Activated CD4-positive, alpha-beta T cell treated with anti-CD3 and anti-CD28 coated beads for 4 hours (primary cell): ENCODE results near the gene FCHSD2.
"Not testable (repeated sequence)": the region's sequence is repeated elsewhere in the genome, so short reads cannot be mapped to it uniquely, and the experiment has no call there.

ENCODE experiments used
- DNase-seq, 2 donors: peaks; one replicate each; pipeline ENCODE4 v3.0.0-alpha.2; 2020

The FCHSD2 gene

GRCh38 chr11:72860592-72860991 is 281.5 kb downstream of the FCHSD2 start:
- no peak for DNase-seq

- DNase-seq: no peak
These were observed 282.1 kb downstream of the FCHSD2 start for GRCh38 chr11:72860010-72860409.

DNA sequence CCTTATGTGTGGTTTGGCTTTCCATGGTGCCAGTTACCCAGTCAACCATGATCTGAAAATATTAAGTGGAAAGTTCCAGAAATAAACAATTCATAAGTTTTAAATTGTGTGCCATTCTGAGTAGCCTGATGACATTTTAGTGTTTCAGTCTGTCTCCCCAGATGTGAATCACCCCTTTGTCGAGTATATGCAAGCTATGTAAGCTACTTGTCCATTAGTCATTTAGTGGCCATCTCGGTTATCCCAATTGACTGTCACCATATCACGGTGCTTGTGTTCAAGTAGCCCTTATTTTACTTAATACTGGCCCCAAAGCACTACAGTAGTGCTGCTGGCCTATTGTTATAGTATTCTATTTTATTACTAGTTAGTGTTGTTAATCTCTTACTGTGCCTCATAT is 283.0 kb downstream of the FCHSD2 start:
- DNase-seq: no peak

- DNase-seq: not testable (repeated sequence)
These were observed 283.9 kb downstream of the FCHSD2 start for GRCh38 chr11:72858267-72858666.

GRCh38 chr11:72856551-72857345 is 285.4 kb downstream of the FCHSD2 start:
- no peak for DNase-seq

DNA sequence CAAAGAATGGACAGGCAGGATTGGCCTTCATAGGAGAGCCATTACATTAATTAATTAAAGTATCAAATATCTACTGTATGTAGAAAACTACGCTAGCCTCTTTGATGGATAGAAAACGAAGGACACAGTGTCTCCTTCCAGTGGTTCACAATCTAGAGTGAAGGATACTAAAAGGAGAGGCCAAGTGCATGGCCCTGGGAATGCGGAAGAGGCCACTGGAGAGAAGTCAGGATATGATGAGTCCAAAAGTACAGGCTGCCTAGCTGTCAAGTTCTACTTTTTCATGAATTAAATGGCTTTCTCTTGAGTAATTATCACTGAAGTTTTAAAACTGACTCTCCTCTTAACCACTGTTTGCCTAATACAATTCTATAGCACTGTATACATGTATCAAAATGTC is 286.1 kb downstream of the FCHSD2 start:
- no peak for DNase-seq

- DNase-seq: no peak
These were observed 290.4 kb downstream of the FCHSD2 start for GRCh38 chr11:72851726-72852125.

GRCh38 chr11:72850832-72851231 is 291.3 kb downstream of the FCHSD2 start:
- no peak for DNase-seq

- peak; percentile 31 to 47 for DNase-seq
These were observed 293.2 kb downstream of the FCHSD2 start for GRCh38 chr11:72848846-72849466.

DNA sequence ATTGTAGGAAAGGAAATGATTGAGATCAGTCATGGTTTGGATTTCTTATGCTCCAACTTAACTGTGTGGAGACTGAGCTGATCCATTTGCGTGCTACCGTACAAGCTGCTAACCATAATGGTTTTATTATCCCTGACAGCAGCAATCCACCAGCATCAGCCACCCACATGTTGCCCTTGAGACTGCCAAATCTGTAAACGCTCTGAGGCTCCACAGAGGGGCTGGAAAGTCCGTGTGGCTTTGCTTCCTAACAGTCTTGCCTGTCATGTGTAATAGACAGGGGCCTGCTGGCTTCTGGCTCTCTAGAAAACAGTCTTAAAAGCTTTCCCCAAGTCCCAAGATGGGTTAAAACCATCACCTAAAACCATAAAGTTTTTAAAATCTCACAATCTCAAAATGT is 297.8 kb downstream of the FCHSD2 start:
- DNase-seq: no peak

GRCh38 chr11:72842653-72843330 is 299.3 kb downstream of the FCHSD2 start:
- no peak for DNase-seq

DNA sequence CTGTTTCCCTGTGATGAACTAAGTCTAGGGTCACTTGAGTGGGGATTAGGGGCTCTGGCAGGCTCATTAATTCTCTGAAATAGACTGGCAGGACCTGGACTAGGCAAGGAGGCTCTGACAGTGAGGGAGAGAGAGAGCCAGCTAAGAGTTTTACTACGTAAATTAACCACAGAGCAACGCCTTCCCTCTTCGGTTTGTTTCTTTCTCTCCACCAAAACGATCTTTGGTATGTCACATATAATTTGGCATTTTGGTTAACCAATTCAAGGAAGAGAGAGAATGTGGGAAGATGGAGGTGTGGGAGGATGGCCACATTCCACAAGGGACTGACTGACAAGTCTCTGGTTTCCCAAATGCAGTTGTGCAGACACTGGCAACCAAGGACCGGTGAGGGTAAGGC is 300.0 kb downstream of the FCHSD2 start:
- DNase-seq: no peak

DNA sequence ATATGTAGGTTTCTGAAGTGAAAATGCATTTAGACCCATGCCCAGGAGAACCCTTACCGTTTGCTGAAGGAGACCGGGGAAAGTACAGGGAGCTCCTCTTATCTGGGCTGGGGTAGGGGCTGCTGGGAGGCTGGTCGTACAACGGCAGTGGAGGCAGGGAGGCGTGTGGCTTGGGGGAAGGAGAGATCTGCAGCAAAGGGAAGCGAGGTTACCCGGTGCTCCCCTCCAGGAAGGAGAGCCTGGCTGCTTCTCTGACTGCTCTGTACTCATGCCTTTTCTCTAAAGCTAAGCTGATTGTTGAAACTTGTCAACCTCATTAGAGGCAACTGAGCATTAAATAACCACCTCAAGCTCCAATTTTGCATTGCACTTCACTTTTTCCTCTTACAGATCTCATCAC is 300.7 kb downstream of the FCHSD2 start:
- no peak for DNase-seq

DNA sequence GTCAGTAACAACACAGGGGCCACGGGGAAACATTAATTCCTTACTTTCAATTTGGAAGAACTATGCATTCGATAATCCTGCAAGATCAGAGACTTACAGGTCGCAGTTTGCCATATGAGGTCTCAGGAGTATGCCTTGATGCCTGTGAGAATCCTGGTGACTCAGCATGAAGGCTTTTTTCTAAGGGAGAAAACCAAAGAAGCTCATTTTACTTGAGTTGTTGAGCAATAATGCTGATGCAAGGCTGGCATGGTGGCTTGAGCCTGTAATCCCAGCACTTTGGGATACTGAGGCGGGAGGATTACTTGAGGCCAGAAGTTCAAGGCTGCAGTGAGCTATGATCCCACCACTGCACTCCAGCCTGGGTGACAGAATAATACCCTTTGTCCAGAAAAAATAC is 301.3 kb downstream of the FCHSD2 start:
- DNase-seq: no peak

DNA sequence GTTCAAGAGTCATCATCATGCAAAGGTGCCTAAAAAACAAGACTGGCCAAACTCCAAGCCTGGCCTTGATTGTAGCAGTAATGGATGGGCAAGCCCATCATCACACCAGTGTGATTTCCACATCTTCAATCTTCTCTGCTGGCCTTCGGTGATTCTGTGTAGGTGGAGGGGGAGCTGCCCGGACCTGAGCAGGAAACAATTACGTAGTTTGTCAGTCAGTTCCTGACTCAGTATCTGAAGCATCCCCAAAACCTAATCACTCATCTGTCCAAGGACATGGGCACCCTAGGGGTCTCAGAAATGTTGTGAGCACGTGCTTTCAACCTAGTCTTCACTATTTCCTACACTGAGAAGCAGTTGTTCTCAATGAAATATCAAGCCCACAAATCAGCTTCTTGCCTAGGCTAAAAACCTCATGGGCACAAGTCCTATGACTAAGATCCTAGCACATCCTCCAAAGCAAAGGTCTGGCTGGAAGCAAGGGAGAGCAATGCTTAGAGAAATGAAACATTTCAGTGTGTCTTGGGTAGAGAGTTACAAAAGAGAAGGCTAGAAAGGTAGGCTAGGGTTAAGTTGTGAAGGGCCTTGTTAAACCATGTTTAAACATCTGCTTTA is 303.3 kb downstream of the FCHSD2 start:
- DNase-seq: no peak

DNA sequence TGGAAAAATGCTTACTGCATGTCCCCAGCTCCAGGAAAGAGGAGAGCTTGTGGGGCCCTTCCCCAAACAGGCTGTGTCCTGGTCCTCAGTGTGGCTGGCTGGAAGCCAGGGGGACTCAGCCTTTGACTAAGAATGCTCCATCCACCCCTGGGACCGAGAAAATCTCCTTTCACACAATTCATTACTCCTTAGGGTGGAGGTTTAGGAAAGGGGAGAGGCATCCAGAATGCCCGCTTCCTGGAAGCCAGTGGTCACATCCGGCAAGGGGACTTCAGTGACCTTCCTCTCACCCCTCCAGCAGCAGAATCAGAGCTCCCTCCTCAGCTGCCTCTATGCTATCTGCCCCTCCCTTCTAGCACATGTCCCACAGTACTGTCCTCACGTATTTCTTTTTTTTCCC is 306.0 kb downstream of the FCHSD2 start:
- DNase-seq: no peak

DNA sequence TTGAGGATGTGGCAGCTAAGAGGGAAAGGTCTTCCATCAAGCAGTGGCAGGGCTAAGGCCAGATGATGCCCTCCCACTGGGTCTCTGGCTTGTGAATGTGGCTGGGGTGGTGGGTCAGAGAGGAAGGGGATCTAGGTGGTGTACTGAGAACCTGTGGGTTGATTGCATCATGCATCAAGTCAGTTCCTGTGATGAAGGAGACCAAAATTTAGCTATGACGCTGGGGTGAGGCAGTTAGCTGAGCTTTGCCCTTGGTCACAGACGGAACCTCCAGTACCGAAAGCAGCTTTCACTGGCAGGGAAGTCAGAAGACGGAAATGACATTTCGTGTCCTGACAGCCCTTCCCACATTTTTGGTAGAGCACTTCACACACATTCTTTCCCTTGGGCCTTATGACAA is 307.2 kb downstream of the FCHSD2 start:
- DNase-seq: no peak

DNA sequence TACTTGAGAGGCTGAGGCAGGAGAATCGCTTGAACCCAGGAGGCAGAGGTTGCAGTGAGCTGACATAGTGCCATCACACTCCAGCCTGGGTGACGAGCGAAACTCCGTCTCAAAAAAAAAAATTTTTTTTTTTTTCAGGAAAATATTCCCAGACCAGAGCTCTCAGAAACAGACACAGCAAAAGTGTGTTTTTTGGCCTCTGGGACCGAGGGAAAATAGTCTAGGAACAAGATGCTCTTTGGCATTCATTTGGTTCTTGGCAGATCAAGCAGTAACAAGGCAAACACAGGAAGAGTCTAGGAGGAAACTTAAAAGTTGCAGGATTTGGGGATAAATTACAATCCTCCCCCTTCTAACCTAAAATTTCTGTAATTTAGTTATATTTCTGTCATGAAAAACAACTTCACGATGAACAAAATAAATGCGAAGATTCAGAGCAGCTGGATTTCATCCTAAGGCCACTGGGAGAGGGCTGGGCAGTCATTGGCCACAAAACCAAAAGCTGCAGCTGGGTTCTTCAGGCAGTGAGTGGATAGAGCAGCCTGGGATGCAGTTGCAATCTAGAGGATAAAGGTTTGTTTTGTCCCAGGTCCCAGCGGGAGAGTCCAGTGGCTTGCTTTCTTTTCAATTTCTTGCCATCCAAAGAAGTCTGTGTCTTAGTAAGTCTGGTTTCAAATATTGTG is 308.2 kb downstream of the FCHSD2 start:
- DNase-seq: no peak

DNA sequence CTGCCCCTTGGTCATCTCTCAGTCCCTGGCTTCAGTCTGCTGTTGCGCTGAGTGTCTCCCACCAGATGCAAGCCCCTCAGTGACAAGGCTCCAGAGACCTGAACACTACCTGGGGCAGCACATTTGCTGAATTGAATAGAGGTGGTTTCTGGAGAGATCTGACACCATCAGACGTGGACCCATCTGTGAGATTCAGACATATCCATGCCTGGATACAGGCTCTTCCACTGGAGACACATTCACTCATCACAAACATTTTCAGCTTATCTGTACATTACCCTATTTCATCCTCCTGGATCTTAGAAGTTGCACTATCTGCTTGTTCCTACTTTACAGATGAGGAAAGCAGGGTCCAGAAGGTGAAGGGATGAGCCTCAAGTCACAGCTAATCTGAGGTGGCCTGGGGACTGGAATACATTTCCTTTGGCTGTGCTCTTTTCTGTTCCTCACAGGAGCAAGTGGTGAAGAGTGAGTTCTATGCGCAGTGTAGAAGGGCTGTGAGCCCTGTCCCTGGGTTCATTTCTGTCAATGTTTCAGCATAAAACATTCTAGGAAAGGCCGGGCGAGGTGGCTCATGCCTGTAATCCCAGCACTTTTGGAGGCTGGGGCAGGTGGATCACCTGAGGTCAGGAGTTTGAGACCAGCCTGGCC is 308.9 kb downstream of the FCHSD2 start:
- no peak for DNase-seq

DNA sequence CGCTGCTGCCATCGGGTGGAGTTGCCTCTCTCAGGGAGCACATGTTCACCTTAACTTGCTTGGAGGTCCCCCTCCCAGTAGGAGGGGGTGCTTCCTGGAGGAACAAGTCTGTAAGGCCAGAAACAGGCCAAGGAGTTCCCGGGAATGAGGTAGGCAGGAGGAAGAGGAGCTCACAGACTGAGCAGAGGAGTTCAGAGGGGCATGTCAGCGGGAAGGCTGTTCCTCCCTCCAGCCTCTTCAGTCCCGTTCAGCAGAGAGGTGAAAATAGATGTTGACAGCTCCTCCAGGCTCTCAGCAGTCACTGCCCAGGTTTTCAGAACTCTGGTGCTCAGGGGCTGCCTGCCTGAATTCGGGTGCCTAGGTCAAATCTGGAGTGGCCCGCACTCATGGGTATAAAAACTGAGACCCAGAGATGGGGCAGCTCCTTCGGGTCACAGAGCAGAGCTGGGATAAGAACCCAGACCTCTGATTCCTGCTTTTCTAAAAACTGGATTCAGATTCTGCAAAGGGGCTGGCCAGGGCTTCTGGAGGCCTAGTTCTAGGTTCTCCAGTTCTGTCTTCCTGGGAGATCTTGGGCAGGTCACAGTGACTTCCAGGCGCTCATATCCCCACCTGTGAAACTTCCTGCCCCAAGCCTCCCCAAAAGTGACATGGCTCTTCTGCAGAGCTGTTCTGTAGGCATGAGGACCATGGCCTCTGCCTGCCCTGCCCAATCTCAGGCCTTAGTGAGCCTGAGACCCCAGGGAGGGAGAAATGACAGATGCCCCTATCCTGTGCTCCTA is 309.6 kb downstream of the FCHSD2 start:
- DNase-seq: no peak

DNA sequence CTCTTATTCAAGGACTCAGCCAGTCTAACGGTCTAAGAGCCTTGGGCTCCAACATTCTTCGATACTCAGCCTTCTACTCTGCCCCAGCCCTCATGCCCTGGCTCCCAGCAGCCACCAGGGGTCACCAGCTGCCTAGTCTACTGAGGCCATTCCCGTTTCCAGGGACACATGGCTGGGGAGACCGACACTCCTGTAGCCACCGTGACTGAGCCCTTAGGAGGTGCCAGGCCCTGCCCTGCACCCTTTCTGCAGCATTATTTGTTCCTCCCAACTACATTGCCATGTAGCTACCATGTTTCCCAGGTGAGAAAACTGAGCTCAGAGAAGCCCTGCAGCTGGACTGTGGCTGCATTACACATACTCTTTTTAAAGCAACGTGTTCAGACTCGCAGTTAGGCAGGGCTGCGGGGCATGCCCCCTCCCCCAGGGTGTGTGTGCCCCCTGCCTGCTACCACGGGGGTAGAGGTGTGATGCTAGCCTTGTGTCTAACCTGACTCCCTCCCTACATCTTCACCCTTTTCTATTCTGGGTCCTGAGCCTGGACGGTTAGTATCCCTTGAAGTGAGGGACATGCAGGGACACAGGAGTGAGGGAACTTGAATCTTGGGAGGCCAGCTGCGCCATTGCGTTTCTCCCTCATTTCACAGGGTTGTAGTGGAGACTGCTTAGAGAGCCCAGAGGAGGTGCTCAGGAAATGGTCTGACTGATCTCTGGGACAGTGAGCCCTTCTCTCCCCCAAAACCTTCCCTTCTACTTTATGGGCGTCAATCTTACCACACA is 310.4 kb downstream of the FCHSD2 start:
- peak; percentile 52 to 53 for DNase-seq
